DND-41 (cell line): ENCODE measurements around the gene ATP6AP1.

Experiments
- CTCF ChIP-seq: IDR thresholded peaks from 2 replicates; pipeline ENCODE4 v1.5.1; 2012; ENCODE audit warnings: borderline replicate concordance, low read length, moderate library complexity, mild to moderate bottlenecking; ENCODE audit not compliant: poor library complexity, severe bottlenecking; ENCODE audit errors: extremely low read depth
- EZH2 ChIP-seq: IDR thresholded peaks from 3 replicates; pipeline ENCODE4 v1.6.1; 2012; ENCODE audit warnings: borderline replicate concordance, low read depth, mild to moderate bottlenecking, moderate library complexity, low read length, inconsistent platforms; ENCODE audit not compliant: severe bottlenecking

- no peak for TF ChIP-seq CTCF
- no peak for TF ChIP-seq EZH2
Observed at GRCh38 chrX:154460326-154460725, 31.8 kb downstream of the ATP6AP1 start.
